Chondrocyte (in vitro differentiated cells): Measurements from ENCODE around the gene GSTM2. TPM values are rescaled to one million over a fixed set of nuclear protein-coding genes. Genes with fewer than 3 reads are reported as not detected.
A peak's percentile ranks its signal among the peaks of the same experiment; 100 is the strongest.
"Not testable (repeated sequence)": the region's sequence is repeated elsewhere in the genome, so short reads cannot be mapped to it uniquely, and the experiment has no call there.

Source experiments
- DNase-seq: peaks from one replicate; pipeline ENCODE4 v3.0.0; 2021; ENCODE audit warnings: mixed read lengths, low spot score
- H3K27ac Mint-ChIP-seq: one replicate; pipeline ENCODE4 v1.8.0; 2021; ENCODE audit warnings: mild to moderate bottlenecking, moderate library complexity, mixed read lengths; ENCODE audit not compliant: unreplicated experiment
- H3K27me3 Mint-ChIP-seq: 2 replicates; pipeline ENCODE4 v1.8.0; 2021; ENCODE audit warnings: low read depth, mixed read lengths
- H3K36me3 Mint-ChIP-seq: 2 replicates; pipeline ENCODE4 v1.8.0; 2021; ENCODE audit warnings: low read depth, mixed read lengths
- H3K4me1 Mint-ChIP-seq: 2 replicates; pipeline ENCODE4 v1.8.0; 2021; ENCODE audit warnings: low read depth, mild to moderate bottlenecking, mixed read lengths
- H3K4me3 Mint-ChIP-seq: one replicate; pipeline ENCODE4 v1.8.0; 2021; ENCODE audit warnings: mild to moderate bottlenecking, moderate library complexity, mixed read lengths; ENCODE audit not compliant: unreplicated experiment
- H3K9me3 Mint-ChIP-seq: 2 replicates; pipeline ENCODE4 v1.8.0; 2021; ENCODE audit warnings: low read depth, mixed read lengths
- total RNA-seq: library from RNA; stranded (reverse); gene quantifications from 3 replicates; pipeline ENCODE4 v1.2.1, GENCODE V29; 2021
- TF ChIP-seq, protein P1 (sequence below): fragments of 200-600 bp; sonication (generic); IDR thresholded peaks from 2 replicates; pipeline ENCODE4 v1.5.0; 2021; ENCODE audit warnings: antibody characterized with exemption, mild to moderate bottlenecking, moderate library complexity

The GSTM2 gene
- total RNA-seq, 1 donor from 2014 or later = 25.8 TPM

DNA sequence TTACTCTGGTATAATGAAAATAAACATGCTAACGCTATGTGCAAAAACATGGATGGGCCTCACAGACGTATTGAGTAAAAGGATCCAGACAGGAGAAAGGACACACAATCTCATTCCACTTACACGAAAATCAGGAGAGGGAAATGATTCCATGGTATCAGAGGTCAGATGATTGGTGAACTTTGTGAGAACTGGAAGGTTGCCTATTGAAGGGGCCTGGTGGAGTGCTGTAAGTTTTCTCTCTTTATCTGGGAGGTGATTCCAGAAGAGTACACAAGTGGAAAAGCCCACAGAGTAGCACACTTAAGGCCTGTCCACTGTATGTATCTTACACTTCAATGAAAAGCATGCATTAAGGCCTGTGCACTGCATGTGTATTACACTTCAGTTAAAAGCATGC is 9.6 kb downstream of the GSTM2 start:
- Mint-ChIP-seq H3K27ac (no peak overlapping the region), H3K9me3 (no peaks in the 10 kb centered on the region), H3K36me3 (peaks cover 1% of the 10 kb centered on the region), H3K4me3 (no peak overlapping the region), H3K27me3 (no peaks in the 10 kb centered on the region), H3K4me1 (peaks cover 5% of the 10 kb centered on the region)
- no peak for DNase-seq
- TF ChIP-seq, protein P1, sequence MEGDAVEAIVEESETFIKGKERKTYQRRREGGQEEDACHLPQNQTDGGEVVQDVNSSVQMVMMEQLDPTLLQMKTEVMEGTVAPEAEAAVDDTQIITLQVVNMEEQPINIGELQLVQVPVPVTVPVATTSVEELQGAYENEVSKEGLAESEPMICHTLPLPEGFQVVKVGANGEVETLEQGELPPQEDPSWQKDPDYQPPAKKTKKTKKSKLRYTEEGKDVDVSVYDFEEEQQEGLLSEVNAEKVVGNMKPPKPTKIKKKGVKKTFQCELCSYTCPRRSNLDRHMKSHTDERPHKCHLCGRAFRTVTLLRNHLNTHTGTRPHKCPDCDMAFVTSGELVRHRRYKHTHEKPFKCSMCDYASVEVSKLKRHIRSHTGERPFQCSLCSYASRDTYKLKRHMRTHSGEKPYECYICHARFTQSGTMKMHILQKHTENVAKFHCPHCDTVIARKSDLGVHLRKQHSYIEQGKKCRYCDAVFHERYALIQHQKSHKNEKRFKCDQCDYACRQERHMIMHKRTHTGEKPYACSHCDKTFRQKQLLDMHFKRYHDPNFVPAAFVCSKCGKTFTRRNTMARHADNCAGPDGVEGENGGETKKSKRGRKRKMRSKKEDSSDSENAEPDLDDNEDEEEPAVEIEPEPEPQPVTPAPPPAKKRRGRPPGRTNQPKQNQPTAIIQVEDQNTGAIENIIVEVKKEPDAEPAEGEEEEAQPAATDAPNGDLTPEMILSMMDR = no peak

GRCh38 chr1:109678637-109679036 is 10.8 kb downstream of the GSTM2 start:
- H3K27me3 Mint-ChIP-seq, H3K4me3 Mint-ChIP-seq, DNase-seq, H3K36me3 Mint-ChIP-seq, H3K27ac Mint-ChIP-seq, H3K4me1 Mint-ChIP-seq, H3K9me3 Mint-ChIP-seq: not testable (repeated sequence)

DNA sequence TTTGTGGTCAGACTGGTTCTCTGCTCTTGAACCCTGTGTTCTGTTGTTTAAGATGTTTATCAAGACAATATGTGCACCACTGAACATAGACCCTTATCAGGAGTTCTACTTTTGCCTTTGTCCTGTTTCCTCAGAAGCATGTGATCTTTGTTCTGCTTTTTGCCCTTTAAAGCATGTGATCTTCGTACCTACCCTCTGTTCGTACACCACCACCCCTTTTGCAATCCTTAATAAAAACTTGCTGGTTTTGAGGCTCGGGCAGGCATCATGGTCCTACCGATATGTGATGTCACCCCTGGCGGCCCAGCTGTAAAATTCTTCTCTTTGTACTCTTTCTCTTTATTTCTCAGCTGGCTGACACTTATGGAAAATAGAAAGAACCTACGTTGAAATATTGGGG is 16.9 kb downstream of the GSTM2 start:
- H3K4me1 Mint-ChIP-seq, DNase-seq, H3K9me3 Mint-ChIP-seq, H3K27ac Mint-ChIP-seq, H3K27me3 Mint-ChIP-seq, H3K4me3 Mint-ChIP-seq, H3K36me3 Mint-ChIP-seq: not testable (repeated sequence)

DNA sequence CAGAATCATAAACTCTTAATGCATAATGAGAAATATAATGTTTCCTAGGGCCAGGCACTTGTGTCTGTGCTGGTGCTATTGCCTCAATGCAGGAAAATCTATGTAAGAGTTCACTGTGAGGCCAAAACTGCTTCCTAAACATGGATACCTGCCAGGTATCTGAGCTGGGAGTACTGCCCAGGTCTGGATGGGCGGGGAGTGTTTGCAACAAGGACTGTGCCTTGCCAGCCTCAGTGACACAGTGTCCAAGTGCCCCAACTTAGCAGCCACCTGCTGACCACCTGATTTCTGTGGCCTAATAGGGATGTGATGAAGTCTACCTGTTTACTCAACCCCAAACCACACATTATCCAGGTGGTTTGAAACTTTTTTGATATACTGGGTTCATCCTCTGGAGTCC is 17.5 kb downstream of the GSTM2 start:
- not testable (repeated sequence) for H3K4me1 Mint-ChIP-seq, H3K4me3 Mint-ChIP-seq, H3K9me3 Mint-ChIP-seq, H3K27me3 Mint-ChIP-seq, H3K27ac Mint-ChIP-seq, DNase-seq, H3K36me3 Mint-ChIP-seq

DNA sequence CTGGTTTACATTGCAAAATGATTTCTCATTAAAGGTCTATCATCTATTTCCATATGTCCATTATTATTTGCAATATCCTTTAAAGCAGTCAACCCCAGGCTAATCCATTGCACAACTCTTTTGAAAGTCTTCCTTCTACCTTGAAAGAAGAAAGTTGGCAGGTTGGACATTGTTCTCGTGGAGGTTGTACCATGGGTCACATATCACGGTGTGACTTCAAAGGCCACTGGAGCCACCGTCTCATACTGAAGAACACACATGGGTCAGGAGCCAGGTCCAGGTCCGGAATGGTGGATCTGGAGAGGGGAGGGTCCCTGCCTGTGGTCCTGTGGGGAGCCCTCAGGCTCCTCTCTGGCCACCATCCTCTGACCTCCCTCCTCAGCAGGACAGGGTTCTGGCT is 18.0 kb downstream of the GSTM2 start:
- H3K9me3 Mint-ChIP-seq, H3K27me3 Mint-ChIP-seq, H3K4me1 Mint-ChIP-seq, DNase-seq, H3K4me3 Mint-ChIP-seq, H3K36me3 Mint-ChIP-seq, H3K27ac Mint-ChIP-seq: not testable (repeated sequence)

DNA sequence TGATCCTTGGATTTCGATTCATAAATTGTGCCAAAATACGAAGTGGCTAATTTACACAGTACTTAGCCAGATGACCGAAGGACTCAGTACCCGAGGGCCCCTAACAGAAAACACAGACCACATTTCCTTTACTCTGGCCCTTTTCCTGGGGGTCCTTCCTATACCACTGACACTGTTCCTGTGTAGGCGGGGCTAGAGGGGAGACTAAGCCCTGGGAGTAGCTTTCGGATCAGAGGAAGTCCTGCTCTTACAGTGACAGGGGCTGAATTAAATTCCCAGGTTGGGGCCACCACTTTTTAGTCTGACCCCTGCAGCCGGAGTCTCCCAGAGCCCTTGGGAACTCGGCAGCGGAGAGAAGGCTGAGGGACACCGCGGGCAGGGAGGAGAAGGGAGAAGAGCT is 19.3 kb downstream of the GSTM2 start:
- not testable (repeated sequence) for H3K4me1 Mint-ChIP-seq, DNase-seq, H3K36me3 Mint-ChIP-seq, H3K27ac Mint-ChIP-seq, H3K9me3 Mint-ChIP-seq, H3K27me3 Mint-ChIP-seq
- peak overlapping the region; percentile 71 for H3K4me3 Mint-ChIP-seq

- no peak for DNase-seq
- H3K27ac Mint-ChIP-seq = peak within 1 kb of the TSS; percentile 71
Observed at GRCh38 chr1:109687641-109688499, 20.0 kb downstream of the GSTM2 start, which contains the start of gene GSTM1. Gene GSTM1, plus strand, starts transcription at chr1:109687817. Its CDS starts 57 bp downstream, at chr1:109687874.

More at GRCh38 chr1:109687641-109688499, 20.0 kb downstream of the GSTM2 start, which contains the start of gene GSTM1:
- no peaks in the 10 kb centered on the region for H3K27me3 Mint-ChIP-seq
- H3K4me1 Mint-ChIP-seq = no peaks in the 10 kb centered on the region
- H3K9me3 Mint-ChIP-seq = no peaks in the 10 kb centered on the region
- H3K4me3 Mint-ChIP-seq = peak within 1 kb of the TSS; percentile 71
- no peaks in the 10 kb centered on the region for H3K36me3 Mint-ChIP-seq
- TF ChIP-seq, protein P1 = peak; percentile 68
